ENCODE measurements around the gene MYL10.

- TF ChIP-seq ZFP37 (CRISPR knock-in tag; IDR thresholded peaks at IDR 0.05; ENCODE audit: borderline replicate concordance) (no peak), POLR2A (IDR thresholded peaks at IDR 0.05; ENCODE audit: insufficient read depth in 1 of 2, low read depth in 2 of 2, low read length in 2 of 2) (no peak), RFXANK (CRISPR knock-in tag; IDR thresholded peaks at IDR 0.05) (no peak), SIN3A (IDR thresholded peaks at IDR 0.05; ENCODE audit: borderline replicate concordance, low read depth, low read length) (no peak), ZNF792 (CRISPR knock-in tag; IDR thresholded peaks at IDR 0.05) (no peak), SSRP1 (CRISPR knock-in tag; IDR thresholded peaks at IDR 0.05) (no peak), NFIC (IDR thresholded peaks at IDR 0.05; ENCODE audit: low read length) (no peak), HIVEP1 (CRISPR knock-in tag; IDR thresholded peaks at IDR 0.05) (no peak), ZNF260 (CRISPR knock-in tag; IDR thresholded peaks at IDR 0.05; ENCODE audit: borderline replicate concordance, low read depth) (no peak), POLR2AphosphoS5 (IDR thresholded peaks at IDR 0.05; ENCODE audit: low read depth, low read length) (no peak), MAX (IDR thresholded peaks at IDR 0.05) (no peak), ATF7-NPFF (CRISPR knock-in tag; IDR thresholded peaks at IDR 0.05; ENCODE audit: low read depth) (no peak)
- TF ChIP-seq, protein P1, sequence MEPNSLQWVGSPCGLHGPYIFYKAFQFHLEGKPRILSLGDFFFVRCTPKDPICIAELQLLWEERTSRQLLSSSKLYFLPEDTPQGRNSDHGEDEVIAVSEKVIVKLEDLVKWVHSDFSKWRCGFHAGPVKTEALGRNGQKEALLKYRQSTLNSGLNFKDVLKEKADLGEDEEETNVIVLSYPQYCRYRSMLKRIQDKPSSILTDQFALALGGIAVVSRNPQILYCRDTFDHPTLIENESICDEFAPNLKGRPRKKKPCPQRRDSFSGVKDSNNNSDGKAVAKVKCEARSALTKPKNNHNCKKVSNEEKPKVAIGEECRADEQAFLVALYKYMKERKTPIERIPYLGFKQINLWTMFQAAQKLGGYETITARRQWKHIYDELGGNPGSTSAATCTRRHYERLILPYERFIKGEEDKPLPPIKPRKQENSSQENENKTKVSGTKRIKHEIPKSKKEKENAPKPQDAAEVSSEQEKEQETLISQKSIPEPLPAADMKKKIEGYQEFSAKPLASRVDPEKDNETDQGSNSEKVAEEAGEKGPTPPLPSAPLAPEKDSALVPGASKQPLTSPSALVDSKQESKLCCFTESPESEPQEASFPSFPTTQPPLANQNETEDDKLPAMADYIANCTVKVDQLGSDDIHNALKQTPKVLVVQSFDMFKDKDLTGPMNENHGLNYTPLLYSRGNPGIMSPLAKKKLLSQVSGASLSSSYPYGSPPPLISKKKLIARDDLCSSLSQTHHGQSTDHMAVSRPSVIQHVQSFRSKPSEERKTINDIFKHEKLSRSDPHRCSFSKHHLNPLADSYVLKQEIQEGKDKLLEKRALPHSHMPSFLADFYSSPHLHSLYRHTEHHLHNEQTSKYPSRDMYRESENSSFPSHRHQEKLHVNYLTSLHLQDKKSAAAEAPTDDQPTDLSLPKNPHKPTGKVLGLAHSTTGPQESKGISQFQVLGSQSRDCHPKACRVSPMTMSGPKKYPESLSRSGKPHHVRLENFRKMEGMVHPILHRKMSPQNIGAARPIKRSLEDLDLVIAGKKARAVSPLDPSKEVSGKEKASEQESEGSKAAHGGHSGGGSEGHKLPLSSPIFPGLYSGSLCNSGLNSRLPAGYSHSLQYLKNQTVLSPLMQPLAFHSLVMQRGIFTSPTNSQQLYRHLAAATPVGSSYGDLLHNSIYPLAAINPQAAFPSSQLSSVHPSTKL (CRISPR knock-in tag; IDR thresholded peaks at IDR 0.05), result no peak
- TF ChIP-seq, protein P2, sequence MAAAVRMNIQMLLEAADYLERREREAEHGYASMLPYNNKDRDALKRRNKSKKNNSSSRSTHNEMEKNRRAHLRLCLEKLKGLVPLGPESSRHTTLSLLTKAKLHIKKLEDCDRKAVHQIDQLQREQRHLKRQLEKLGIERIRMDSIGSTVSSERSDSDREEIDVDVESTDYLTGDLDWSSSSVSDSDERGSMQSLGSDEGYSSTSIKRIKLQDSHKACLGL (CRISPR knock-in tag; IDR thresholded peaks at IDR 0.05), result no peak
These were observed 39.6 kb upstream of the MYL10 start for GRCh38 chr7:101668726-101669125.

Measured in HepG2 (cell line).